HG02642 (cell line): ENCODE results near the gene MAP4K2.
A peak's percentile ranks its signal among the peaks of the same experiment; 100 is the strongest.

Experiments
- ATAC-seq: cut with Tn5 transposase; IDR thresholded peaks from one replicate; pipeline ENCODE4 v1.9.1; 2021; ENCODE audit warnings: mild to moderate bottlenecking; ENCODE audit not compliant: unreplicated experiment, poor library complexity

MAP4K2 gene

GRCh38 chr11:64772303-64773018, 30.6 kb downstream of the MAP4K2 start:
- no peak for ATAC-seq

- peak; percentile 51 for ATAC-seq
These were observed 31.2 kb downstream of the MAP4K2 start for GRCh38 chr11:64771861-64772260.

- no peak for ATAC-seq
These were observed 32.9 kb downstream of the MAP4K2 start for GRCh38 chr11:64770120-64770519.

GRCh38 chr11:64769283-64769682, 33.7 kb downstream of the MAP4K2 start:
- ATAC-seq, result no peak

- ATAC-seq, result no peak
These were observed 34.7 kb downstream of the MAP4K2 start for GRCh38 chr11:64768300-64768694.

- ATAC-seq, result no peak
These were observed 35.4 kb downstream of the MAP4K2 start for GRCh38 chr11:64767344-64768299.

GRCh38 chr11:64766881-64767280, 36.1 kb downstream of the MAP4K2 start:
- no peak for ATAC-seq

GRCh38 chr11:64765851-64766665, 37.0 kb downstream of the MAP4K2 start:
- no peak for ATAC-seq

GRCh38 chr11:64765291-64765850, 37.6 kb downstream of the MAP4K2 start:
- ATAC-seq, result no peak

- ATAC-seq, result no peak
These were observed 38.3 kb downstream of the MAP4K2 start for GRCh38 chr11:64764753-64765152.

GRCh38 chr11:64764040-64764611, 38.9 kb downstream of the MAP4K2 start:
- no peak for ATAC-seq

- ATAC-seq, result no peak
These were observed 39.4 kb downstream of the MAP4K2 start for GRCh38 chr11:64763526-64764039.

GRCh38 chr11:64762674-64763525, 40.1 kb downstream of the MAP4K2 start:
- no peak for ATAC-seq

GRCh38 chr11:64762277-64762673, 40.7 kb downstream of the MAP4K2 start:
- ATAC-seq, result no peak

GRCh38 chr11:64760759-64761420, 42.1 kb downstream of the MAP4K2 start:
- ATAC-seq, result no peak

- ATAC-seq, result no peak
These were observed 43.0 kb downstream of the MAP4K2 start, which contains the start of gene PYGM for GRCh38 chr11:64759722-64760719. Gene PYGM (minus strand): TSS chr11:64759974. CDS start chr11:64759898, 76 bp downstream.

GRCh38 chr11:64759131-64759721, 43.8 kb downstream of the MAP4K2 start:
- no peak for ATAC-seq
